GM18873 (cell line): Measurements from ENCODE around the gene UBIAD1.
"Not testable (repeated sequence)": the region's sequence is repeated elsewhere in the genome, so short reads cannot be mapped to it uniquely, and the experiment has no call there.

Source experiments
- ATAC-seq: cut with Tn5 transposase; IDR thresholded peaks from one replicate; pipeline ENCODE4 v1.9.1; 2021; ENCODE audit warnings: mild to moderate bottlenecking, moderate library complexity, moderate number of reproducible peaks; ENCODE audit not compliant: unreplicated experiment, low FRiP score

The UBIAD1 gene, protein sequence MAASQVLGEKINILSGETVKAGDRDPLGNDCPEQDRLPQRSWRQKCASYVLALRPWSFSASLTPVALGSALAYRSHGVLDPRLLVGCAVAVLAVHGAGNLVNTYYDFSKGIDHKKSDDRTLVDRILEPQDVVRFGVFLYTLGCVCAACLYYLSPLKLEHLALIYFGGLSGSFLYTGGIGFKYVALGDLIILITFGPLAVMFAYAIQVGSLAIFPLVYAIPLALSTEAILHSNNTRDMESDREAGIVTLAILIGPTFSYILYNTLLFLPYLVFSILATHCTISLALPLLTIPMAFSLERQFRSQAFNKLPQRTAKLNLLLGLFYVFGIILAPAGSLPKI

DNA sequence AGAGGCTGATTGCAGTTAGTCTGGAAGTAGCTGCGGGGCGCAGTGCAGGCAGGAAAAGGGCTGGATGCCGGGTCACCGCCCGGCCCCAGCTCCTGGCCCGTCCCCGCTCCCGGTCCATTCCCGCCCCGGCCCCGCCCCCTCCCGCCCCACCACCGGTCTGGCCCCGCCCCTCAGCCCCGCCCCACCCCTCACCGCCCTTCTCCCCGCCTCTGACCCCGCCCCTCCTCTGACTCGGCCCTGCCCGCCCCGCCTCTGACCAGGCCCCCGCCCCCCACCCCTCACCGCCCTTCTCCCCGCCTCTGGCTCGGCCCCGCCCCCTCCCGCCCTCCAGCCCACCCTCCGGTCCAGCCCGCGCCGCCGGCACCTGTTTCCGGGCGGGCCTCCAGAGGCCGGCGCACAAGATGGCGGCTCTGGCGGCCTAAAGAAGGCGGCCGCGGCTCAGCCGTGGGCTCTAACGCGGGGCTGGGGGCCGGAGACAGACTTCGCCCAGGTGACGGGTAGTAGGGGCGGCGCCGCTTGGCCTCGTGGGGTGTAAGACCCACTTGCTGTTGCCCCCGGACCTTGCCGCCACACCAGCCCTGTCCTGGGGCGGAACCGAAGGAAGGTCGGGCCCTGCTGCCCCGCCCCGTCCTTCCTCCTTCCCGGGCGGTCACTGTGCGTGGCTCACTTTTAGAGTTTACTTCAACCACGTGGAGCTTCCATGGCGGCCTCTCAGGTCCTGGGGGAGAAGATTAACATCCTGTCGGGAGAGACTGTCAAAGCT, at the start of gene UBIAD1:
Gene UBIAD1, plus strand, starts transcription at position 367 of the 763 bp plus-strand sequence. Its CDS starts 334 bp downstream, at position 701.
- peak; percentile 60 for ATAC-seq

DNA sequence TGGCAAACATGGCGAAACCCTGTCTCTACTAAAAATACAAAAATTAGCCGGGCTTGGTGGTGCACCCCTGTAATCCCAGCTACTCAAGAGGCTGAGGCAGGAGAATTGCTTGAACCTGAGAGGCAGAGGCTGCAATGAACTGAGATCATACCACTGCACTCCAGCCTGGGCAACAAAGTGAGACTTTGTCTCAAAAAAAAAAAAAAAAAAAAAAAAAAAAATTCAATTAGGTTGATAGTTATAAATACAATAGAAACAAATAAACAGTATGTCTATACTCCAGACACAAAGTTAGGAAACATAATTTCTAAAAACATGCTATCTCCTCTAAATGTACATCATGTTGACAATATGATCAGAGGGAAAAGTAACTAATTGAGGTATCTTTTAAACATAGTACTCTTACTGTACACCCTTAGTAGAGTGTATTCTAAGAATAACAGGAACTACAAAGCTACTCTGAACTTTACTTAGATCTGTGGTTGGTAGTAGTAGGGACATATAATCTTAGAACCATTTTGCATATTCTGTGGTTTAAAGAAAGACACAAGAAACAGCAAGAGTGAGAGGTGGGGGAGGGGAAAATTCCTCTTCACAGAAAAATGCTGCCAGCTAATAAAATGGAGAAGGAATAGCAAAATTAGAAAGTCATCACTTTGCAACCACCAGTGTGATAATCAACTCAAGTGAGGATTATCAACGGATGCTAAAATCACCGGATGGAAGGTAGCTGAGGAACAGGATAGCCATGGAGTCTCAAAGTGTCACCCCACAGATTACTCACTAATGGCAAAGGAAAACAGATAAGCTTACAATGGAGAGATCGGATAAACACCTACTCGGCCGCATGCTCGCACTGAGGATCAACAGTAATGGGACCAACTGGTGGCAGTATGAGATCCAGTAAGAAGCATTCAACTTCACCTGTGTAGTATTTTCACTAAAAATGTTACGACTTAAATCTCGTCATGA, 45.6 kb upstream of the UBIAD1 start:
- peak; percentile 58 for ATAC-seq

DNA sequence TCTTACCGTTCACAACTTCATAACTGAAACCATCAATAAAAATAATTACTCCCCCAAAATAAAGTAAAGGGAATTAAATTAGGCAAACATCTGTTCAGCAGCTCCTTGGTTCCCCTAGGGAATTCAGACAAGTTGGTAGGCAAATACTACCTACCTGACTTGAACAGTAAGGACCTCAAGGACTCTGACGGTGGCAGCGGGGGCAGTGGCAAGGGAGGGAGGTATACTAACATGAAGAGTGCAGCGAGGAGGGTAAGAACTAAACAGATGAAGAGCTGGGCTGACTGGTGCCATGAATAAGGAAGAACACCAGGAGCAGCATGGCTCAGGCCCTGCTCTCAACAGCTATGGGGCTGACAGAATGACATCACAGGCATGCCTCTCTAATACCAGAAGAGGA, 43.8 kb upstream of the UBIAD1 start:
- no peak for ATAC-seq

DNA sequence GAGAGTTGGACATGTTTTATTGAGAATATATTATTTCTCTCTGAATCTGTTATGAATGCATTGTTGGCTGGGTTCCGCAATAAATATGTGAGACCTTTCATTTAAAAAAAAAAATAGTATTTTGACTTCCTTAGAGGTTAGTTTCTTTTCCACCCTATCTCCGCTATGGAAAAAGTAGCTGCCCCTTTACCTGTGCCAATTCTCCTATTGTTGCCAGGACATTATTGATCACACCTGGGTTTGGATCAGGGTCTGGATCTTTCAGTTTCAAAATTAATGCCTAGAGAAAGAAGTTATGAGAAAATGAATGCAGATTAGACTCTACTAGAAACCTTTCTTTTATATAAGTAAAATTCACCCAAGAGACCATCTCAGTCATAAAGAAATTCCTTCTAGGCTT, 39.8 kb upstream of the UBIAD1 start:
- ATAC-seq = no peak

DNA sequence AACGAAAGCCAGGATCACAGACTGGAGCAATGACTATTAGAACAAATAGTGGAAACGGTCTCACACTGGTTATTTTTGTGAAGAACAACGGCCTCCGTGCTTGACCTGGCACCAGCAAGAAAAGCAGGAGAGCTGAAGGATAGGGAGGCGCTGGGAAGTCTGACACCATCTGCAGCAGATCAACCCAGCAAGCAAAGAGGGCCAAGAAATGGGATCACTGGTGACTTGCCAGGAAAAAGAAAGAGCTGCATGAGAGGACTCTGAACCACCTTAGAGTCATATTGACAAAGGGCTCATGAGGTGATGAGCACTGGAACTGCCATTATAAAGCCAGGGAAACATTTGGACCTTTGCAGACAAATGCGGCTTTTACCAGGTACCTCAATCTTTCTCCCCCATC, 35.6 kb upstream of the UBIAD1 start:
- no peak for ATAC-seq

DNA sequence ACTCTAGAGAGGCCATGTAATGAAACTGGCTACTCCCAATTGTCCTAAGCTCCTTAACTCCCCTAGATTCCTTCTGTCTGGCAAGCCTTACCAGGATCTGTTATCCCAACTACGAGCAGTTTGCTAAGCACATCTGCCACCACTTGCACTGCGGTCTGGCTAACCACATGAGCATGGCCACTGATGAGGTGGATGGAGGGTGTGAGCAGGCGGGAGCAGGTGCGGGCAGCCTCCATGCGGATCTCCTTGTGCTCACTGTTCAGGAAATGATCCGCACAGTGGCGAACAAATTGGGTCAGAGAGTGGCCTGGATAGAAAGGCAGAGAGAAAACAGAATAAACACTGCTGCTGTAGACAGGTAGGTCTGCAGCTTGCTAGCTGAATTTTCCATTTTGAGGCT, 34.7 kb upstream of the UBIAD1 start:
- no peak for ATAC-seq

DNA sequence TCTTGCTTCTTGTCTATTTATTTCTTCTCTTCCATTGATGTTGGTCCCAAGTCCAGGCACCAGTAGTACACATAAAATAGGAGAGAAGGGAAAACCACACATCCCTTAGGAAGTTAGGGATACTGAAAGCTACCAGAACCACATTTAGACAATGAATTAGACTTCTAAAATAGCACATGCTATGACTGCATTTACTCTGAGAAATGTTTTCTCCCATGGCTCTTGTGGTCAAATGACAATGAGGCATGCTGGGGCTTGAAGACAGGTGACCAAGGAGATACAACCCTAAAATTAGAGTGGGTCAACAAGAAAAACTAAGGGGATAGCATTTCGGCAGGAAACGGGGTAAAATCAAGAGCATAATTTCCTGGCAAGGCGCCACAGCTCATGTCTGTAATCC, 27.8 kb upstream of the UBIAD1 start:
- ATAC-seq = no peak

DNA sequence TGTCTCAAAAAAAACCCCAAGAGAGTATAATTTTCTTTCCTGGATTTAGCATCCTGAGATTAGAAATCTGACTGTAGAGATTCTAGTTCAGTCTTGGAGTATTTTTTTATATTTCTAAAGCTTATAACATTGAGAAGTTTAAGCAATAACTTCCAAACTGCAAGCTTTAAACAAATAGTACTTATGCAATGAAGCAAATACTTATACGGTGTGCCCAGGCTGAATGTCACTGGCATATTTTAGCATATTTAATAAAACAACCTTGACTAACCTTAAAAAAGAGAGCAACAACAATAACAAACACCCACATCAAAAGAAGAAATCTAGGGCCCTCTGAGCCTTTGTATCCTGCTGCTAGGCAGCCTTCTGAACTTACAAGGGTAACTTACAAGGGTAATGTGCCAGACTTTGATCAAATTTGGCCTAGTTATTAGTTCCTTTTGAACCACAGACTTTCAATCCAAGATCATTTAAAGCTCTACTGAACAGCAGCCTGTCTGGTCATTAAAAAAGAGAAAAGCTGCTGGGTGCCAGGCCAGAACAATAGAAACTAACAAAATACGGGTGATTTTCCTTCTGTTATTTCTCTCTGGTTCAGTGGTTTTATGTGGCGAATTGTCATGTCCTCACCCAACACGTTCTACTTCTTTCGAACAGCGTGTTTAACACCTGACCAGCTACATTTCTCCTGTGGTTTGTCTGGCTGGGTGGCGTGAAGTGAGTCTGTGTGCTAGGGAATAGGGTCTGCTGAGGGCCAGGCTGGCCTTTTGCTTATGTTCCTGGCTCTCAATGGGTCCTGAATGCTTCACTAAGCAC, 26.9 kb upstream of the UBIAD1 start:
- no peak for ATAC-seq

DNA sequence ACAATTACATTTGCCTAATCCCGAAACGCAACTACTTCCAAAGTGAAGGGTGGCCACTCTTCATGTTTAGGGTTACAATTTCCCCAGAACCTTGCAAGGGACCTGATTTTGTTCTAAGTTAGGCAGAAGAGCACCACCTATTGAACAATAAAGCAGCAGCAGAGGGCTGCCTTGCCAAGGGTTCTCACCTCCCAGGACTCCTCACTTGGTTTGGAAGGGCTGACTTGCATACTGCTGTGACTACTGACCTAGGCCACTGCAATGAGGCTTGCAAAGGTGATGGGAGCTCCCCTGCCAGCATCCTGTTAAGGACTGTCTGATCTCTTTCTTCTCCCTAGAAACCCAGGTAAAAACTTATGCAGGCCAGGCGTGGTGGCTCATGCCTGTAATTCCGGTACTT, 24.8 kb upstream of the UBIAD1 start:
- ATAC-seq = no peak

DNA sequence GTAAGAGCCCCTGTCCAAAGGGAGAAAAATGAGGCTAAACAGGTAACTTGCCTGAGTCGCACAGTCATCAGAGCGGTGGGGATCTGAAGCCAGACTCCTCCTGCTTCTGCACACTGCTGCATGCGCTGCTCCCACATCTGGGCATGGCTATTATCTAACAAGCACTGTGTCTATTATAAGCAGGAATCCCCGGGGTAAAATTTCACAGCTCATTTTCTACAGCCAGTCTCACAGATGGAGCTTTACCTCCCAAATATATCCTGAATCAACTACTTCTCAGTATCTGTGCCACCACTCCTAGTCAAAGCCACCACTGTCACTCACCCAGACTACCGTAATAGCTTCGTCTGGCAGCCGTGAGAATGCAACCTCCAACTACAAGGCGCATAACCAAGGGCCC, 20.5 kb upstream of the UBIAD1 start:
- ATAC-seq = no peak

DNA sequence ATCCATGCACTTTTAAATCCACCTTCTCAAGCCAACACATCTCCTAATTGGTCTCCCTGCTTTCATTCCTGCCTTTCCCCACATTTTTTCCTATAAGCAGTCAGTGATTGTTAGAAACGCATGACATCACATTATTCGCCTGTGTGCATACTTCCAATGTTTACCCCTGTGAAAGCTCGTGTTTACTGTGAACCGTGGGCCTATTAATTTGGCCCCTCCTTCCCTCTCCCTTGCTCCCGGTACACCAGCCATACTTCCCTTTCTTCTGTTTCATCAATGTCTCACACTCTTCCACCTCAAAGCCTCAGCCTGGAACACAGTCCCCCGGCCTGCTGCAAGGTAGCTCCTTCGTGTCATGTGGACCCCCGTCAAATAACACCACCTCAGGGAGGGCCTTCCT, 19.8 kb upstream of the UBIAD1 start:
- ATAC-seq = no peak

DNA sequence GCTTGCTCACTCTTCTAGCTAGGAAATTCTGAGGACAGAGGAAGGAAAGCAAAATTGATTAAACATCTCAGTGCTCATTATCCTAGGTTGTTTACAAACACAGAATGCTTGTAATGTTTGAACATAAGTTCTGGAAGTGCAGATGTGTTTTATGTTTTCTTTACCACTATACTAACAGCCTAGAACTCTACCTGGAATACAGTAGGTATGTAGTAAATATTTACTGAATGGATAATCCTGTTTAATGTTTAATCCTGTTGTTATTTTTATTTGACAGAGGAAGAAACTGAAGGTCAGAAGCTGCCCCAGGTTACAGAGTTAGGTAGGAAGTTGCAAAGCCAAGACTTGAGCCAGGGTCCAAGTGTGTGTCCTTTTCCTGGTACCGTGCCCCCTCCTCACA, 16.7 kb upstream of the UBIAD1 start:
- ATAC-seq = no peak

DNA sequence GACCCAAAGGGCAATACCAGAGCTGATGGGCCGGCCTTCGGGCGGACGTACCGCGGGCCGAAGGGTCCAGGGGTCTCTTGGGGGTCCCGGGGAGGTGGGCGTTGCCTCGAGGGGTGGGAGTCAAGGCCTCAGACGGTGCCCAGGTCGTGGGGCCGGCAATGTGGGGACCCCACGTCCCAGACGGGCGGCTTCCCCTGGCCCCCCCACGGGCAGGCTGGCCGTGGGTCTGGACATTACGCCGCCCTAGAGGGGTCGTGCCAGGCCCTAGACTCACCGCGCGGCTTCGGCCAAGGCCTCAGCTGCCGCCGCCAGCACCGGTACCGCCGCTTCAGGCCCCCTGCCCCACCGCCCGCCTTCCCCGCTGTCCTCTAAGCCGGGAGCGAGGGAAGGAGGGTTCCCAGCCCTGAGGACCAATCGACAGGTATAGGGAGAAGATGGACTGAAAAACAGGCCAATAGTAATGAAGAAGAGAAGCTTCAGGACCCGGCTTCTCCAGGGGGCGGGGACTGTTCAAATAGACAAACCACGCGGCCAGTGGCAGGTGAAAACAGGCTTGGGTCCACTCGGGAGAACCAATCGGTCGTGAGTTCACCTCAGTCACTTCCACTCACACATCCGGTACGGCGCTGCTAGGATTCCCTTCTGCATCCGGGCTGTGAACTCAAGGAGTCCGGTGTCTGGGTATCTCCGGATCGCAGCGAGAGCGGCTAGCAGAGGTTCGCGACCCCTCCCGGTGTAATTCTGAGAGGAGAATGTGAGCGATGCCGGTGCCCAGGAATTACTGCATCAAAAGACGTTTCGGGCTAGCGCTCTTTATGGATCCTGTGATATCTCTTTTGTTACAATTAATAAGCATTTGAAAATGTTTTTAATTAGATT, 10.6 kb upstream of the UBIAD1 start, which contains the start of gene MTOR:
Gene MTOR, minus strand, starts transcription at position 381 of the 879 bp plus-strand sequence. CDS start 3,142 bp downstream, outside the sequence.
- peak; percentile 94 for ATAC-seq

DNA sequence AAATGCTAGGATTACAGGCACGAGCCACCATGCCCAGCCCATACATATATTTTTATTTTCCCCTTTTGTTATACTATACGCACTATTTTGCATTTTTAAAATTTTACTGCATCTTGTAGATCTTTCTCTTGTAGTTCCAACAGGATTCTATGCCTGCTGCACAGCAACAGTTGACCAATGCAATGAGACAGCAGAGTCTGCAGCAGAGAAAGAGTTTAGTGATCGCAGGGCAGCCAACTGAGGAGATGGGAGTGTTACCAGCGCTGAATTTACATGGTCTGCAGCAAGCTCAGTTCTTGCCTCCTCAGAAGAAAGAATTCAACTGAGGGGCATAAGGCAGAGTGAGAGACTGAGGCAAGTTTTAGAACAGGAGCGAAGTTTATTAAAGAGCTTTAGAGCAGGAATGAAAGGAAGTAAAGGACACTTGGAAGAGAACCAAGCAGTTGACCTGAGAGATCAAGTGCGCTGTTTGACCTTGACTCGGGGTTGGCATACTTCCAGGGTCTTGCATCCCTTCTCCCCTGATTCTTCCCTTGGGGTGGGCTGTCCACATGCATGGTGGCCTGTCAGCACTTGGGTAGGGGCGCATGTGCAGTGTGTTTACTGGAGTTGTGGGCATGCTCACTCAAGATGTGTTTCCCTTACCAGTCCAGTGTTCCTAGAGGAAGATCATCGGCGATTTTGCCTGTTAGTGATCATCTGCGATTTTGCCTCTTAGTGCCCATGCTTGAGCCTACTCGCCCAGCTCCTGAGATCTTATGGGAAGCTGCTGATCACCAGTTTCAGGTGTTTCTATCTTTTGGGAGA, 6.5 kb upstream of the UBIAD1 start:
- ATAC-seq = no peak

DNA sequence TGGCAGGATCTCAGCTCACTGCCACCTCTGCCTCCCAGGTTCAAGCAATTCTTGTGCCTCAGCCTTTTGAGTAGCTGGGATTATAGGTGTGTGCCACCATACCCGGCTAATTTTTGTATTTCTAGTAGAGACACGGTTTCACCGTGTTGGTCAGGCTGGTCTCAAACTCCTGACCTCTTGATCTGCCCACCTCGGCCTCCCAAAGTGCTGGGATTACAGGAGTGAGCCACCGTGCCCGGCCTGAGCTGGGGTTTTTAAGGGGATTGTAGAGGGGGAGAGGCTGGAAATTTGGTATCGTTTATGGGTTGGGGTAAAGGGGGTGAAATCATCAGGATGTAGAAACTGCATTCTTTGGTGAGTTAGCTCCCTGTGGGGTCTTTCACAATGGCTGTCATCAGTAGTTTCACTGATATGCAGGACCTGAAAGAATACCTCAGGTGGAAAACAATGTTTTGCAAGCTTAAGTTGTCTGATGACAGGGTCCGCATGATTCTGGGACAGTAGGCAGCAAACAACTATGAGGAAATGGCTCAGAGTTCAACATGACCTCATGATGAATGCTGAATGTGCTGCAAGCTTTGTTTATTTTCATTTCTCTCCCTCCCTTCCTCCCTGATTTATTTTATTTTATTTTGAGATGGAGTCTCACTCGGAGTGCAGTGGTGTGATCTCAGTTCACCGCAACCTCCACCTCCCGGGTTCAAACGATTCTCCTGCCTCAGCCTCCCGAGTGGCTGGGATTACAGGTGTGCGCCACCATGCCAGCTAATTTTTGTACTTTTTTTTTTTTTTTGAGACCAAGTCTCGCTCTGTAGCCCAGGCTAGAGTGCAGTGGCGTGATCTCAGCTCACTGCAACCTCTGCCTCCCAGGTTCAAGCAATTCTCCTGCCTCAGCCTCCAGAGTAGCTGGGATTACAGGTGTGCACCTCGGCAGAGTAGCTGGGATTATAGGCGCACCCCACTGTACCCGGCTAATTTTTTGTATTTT, 5.4 kb upstream of the UBIAD1 start:
- not testable (repeated sequence) for ATAC-seq

DNA sequence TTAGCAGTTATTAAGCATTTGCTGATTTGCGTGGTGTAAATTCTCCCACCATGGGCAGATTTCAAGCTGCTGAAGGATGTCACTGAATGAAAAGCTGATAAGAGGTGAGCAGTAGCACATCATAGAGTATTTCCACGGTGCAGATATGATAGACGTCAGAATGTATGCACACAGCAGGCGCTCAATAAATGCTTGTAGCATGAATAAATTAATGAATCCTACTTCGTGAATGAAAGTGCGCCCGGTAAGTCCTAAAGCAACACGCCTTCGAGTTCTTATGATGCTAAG, 510 bp upstream of the UBIAD1 start:
- no peak for ATAC-seq

DNA sequence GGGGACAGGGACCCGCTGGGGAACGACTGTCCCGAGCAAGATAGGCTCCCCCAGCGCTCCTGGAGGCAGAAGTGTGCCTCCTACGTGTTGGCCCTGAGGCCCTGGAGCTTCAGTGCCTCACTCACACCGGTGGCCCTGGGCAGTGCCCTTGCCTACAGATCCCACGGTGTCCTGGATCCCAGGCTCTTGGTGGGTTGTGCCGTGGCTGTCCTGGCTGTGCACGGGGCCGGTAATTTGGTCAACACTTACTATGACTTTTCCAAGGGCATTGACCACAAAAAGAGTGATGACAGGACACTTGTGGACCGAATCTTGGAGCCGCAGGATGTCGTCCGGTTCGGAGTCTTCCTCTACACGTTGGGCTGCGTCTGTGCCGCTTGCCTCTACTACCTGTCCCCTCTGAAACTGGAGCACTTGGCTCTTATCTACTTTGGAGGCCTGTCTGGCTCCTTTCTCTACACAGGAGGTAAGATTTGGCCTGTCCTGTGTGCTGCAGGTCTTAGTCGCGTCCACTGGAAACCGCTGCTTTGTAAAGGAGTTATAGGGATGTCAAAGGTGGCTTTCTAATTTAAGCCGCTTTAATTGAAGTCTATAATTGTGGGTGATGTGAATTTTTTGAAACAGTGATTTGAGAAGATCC, 717 bp downstream of the UBIAD1 start:
- peak; percentile 26 for ATAC-seq
